ENCODE data around the gene SEPHS1. TPM values are rescaled to one million over a fixed set of nuclear protein-coding genes. Genes with fewer than 3 reads are reported as not detected.

SEPHS1 gene
- total and polyA plus RNA-seq, 2 donors (not counting 1 experiment from before 2014, with no cell fraction given): 14.7 to 29.1 TPM

GRCh38 chr10:13347500-13348156 is 465 bp downstream of the SEPHS1 start:
- peak; percentile 88 for DNase-seq
- Histone ChIP-seq H4K20me1 (ENCODE audit: control insufficient read depth, insufficient read depth, low read length, poor library complexity, severe bottlenecking) (no peaks in the 10 kb centered on the region), H3K4me2 (replicated peaks; ENCODE audit: low read depth, low read length, poor library complexity, severe bottlenecking) (peak overlapping the region; percentile 81), H3K4me1 (ENCODE audit: control insufficient read depth in 2 of 2, insufficient read depth in 2 of 2, low read length in 2 of 2) (peaks cover 26 to 38% of the 10 kb centered on the region in 2 donors), H3K9ac (ENCODE audit: low read length) (peak overlapping the region; percentile 77), H3K79me2 (ENCODE audit: control insufficient read depth, insufficient read depth, low read length) (peaks cover 44% of the 10 kb centered on the region), H2AFZ (ENCODE audit: insufficient read depth, low read depth, low read length, poor library complexity, severe bottlenecking) (peak overlapping the region; percentile 74), H3K27me3 (replicated peaks in 1 of 4; ENCODE audit: control extremely low read depth in 1 of 4, control insufficient read depth in 3 of 4, insufficient read depth in 4 of 4, low read length in 3 of 4) (peaks cover 0 to 24% (median 7%) of the 10 kb centered on the region in 4 experiments), H3K9me3 (ENCODE audit: control extremely low read depth in 1 of 3, control insufficient read depth in 2 of 3, insufficient read depth in 1 of 3, low read length in 2 of 3) (no peaks in the 10 kb centered on the region), H3K36me3 (replicated peaks in 1 of 2; ENCODE audit: control extremely low read depth in 1 of 2, control insufficient read depth in 1 of 2, extremely low read depth in 1 of 2, insufficient read depth in 2 of 2, low read length in 1 of 2) (no peaks in the 10 kb centered on the region), H3K4me3 (ENCODE audit: control extremely low read depth in 1 of 5, extremely low read depth in 1 of 5, insufficient read depth in 1 of 5, low read depth in 2 of 5, low read length in 4 of 5) (peak overlapping the region in 4 of 5 experiments; percentile 44 to 82 (median 62)), H3K27ac (ENCODE audit: low read length in 2 of 2) (peak overlapping the region in 1 of 2 donors; percentile 56)
- Mint-ChIP-seq H3K27ac (peak overlapping the region; percentile 84), H3K27me3 (peaks cover under 1% of the 10 kb centered on the region), H3K9me3 (ENCODE audit: insufficient read depth) (no peaks in the 10 kb centered on the region), H3K4me1 (peaks cover 57% of the 10 kb centered on the region), H3K4me3 (peak overlapping the region; percentile 76)
- peak; percentile 67 for ATAC-seq (ENCODE audit: low read depth)
- ChIA-PET POLR2A (no interaction called here), CTCF (interaction anchor here (1.0 to 1.3 kb wide), 2 partner anchors 18 to 92 kb away, joined by 3 to 4 read pairs; no protein-coding TSS in a partner anchor)
- TF ChIP-seq EZH2 (IDR thresholded peaks at IDR 0.05; ENCODE audit: borderline replicate concordance, insufficient read depth, low read depth, low read length, poor library complexity, severe bottlenecking): no peak
- TF ChIP-seq, protein P1, sequence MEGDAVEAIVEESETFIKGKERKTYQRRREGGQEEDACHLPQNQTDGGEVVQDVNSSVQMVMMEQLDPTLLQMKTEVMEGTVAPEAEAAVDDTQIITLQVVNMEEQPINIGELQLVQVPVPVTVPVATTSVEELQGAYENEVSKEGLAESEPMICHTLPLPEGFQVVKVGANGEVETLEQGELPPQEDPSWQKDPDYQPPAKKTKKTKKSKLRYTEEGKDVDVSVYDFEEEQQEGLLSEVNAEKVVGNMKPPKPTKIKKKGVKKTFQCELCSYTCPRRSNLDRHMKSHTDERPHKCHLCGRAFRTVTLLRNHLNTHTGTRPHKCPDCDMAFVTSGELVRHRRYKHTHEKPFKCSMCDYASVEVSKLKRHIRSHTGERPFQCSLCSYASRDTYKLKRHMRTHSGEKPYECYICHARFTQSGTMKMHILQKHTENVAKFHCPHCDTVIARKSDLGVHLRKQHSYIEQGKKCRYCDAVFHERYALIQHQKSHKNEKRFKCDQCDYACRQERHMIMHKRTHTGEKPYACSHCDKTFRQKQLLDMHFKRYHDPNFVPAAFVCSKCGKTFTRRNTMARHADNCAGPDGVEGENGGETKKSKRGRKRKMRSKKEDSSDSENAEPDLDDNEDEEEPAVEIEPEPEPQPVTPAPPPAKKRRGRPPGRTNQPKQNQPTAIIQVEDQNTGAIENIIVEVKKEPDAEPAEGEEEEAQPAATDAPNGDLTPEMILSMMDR (IDR thresholded peaks at IDR 0.05): no peak
- intact Hi-C loops (cut with micrococcal nuclease): loop anchor here (1.0 to 2.0 kb wide), 2 partner anchors 45 to 239 kb away; partner anchors contain the start of gene PRPF18
- under 1% methylated on average over 86 of the region's 109 CpGs for whole genome bisulfite sequencing (ENCODE audit: insufficient coverage)

- no peaks in the 10 kb centered on the region for H3K27me3 Mint-ChIP-seq
These were observed 1.0 kb downstream of the SEPHS1 start for GRCh38 chr10:13347043-13347499.

More at GRCh38 chr10:13347043-13347499, 1.0 kb downstream of the SEPHS1 start:
- Histone ChIP-seq H3K9ac (ENCODE audit: low read length) (peak overlapping the region; percentile 77), H3K79me2 (ENCODE audit: control insufficient read depth, insufficient read depth, low read length) (peaks cover 50% of the 10 kb centered on the region), H3K4me3 (ENCODE audit: control extremely low read depth in 1 of 5, extremely low read depth in 1 of 5, insufficient read depth in 1 of 5, low read depth in 2 of 5, low read length in 4 of 5) (peak overlapping the region; percentile 26 to 82 (median 61)), H4K20me1 (ENCODE audit: control insufficient read depth, insufficient read depth, low read length, poor library complexity, severe bottlenecking) (no peaks in the 10 kb centered on the region), H2AFZ (ENCODE audit: insufficient read depth, low read depth, low read length, poor library complexity, severe bottlenecking) (peak overlapping the region; percentile 73), H3K27ac (ENCODE audit: low read length in 2 of 2) (peak overlapping the region; percentile 54 to 82), H3K36me3 (replicated peaks in 1 of 2; ENCODE audit: control extremely low read depth in 1 of 2, control insufficient read depth in 1 of 2, extremely low read depth in 1 of 2, insufficient read depth in 2 of 2, low read length in 1 of 2) (no peaks in the 10 kb centered on the region), H3K27me3 (replicated peaks in 1 of 4; ENCODE audit: control extremely low read depth in 1 of 4, control insufficient read depth in 3 of 4, insufficient read depth in 4 of 4, low read length in 3 of 4) (peaks cover 0 to 20% (median 6%) of the 10 kb centered on the region in 4 experiments), H3K9me3 (ENCODE audit: control extremely low read depth in 1 of 3, control insufficient read depth in 2 of 3, insufficient read depth in 1 of 3, low read length in 2 of 3) (no peaks in the 10 kb centered on the region), H3K4me2 (replicated peaks; ENCODE audit: low read depth, low read length, poor library complexity, severe bottlenecking) (peak overlapping the region; percentile 81), H3K4me1 (ENCODE audit: control insufficient read depth in 2 of 2, insufficient read depth in 2 of 2, low read length in 2 of 2) (peaks cover 26 to 38% of the 10 kb centered on the region in 2 donors)
- ChIA-PET POLR2A (no interaction called here), CTCF (interaction anchor here (1.0 kb wide), 1 partner anchor 17 kb away, joined by 3 read pairs; no protein-coding TSS in a partner anchor)
- Mint-ChIP-seq H3K27ac (peak overlapping the region; percentile 83), H3K9me3 (ENCODE audit: insufficient read depth) (no peaks in the 10 kb centered on the region), H3K4me1 (peaks cover 52% of the 10 kb centered on the region), H3K4me3 (peak overlapping the region; percentile 81)
- no peak for TF ChIP-seq EZH2 (IDR thresholded peaks at IDR 0.05; ENCODE audit: borderline replicate concordance, insufficient read depth, low read depth, low read length, poor library complexity, severe bottlenecking)
- TF ChIP-seq, protein P1 (IDR thresholded peaks at IDR 0.05): no peak
- no peak for ATAC-seq (ENCODE audit: low read depth)
- intact Hi-C loops (cut with micrococcal nuclease): loop anchor here (1.0 kb wide), 1 partner anchor 45 kb away; no protein-coding TSS in a partner anchor
- under 1% methylated on average over 47 of the region's 47 CpGs for WGBS (ENCODE audit: insufficient coverage)
- DNase-seq: no peak
